HG03095 (cell line): ENCODE data around the gene STXBP3.

Experiments used
- ATAC-seq: cut with Tn5 transposase; IDR thresholded peaks from one replicate; pipeline ENCODE4 v1.9.1; 2021; ENCODE audit warnings: moderate library complexity; ENCODE audit not compliant: unreplicated experiment

STXBP3 gene

DNA sequence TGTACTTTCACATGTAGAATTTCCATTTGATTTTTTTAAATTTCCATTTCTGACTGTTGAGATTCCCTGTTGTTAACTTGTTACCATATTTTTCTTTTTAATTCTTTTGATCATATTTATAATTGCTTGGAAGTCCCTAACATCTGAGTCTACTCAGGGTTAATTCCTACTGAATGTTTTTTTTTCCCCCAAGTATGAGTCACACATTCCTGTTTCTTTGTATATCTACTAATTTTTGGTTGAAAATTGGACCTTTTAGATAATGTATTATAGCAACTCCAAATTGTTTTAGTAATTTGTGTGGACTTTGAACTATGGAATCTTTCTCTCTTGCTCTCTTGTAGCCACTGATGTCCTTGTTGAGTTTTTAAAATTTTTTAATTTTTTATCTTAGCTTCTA lies 54.6 kb downstream of the STXBP3 start:
- no peak for ATAC-seq

DNA sequence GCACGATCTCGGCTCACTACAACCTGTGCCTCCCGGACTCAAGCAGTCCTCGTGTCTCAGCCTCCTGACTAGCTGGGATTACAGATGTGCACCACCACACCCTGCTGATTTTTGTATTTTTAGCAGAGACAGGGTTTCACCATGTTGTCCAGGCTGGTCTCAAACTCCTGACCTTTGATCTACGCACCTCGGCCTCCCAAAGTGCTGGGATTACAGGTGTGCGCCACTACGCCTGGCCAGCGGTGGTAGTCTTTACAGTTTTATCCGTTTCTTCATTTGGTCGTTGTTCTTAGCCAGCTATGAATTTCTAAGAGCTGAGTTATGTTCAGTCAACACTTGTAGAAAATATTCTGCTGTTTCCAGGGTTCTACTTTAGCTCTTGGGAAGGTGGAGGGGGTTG lies 57.1 kb downstream of the STXBP3 start:
- ATAC-seq: no peak

DNA sequence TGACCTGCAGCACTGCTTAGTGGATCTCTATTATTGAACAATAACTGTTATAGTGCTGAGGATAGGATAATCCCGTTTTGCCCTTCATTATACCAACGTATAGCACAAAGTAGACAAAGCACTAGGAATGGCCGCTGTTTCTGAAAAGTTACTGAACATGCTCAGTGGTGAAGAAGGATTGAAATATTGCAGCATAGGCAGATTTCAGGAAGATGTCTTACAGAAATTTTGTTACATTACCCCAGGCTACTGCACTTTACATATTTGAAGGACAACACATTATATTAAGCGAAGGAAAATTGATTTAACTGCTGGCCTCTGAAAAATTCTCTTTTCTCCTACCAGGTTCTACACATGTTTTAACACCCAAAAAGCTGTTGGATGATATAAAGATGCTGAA lies 62.0 kb downstream of the STXBP3 start:
- ATAC-seq: no peak

DNA sequence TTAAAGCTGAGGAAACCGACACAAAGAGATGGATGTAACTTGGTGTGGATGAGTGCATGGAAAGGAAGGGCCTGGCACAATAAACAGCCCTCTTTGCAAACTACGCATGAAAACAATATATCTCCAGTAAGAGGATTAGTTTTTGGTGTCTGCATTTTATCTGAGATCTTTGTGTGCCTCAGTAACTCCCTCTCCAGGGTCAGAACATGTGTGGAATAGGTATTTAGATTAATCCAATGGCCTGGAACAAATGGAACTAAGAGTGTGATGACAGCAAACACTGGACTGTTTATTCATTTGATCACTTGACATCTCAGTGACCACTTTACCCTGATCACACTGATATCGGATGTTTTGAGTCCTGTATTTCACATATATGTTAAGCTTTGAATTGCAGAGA lies 65.1 kb downstream of the STXBP3 start:
- no peak for ATAC-seq

DNA sequence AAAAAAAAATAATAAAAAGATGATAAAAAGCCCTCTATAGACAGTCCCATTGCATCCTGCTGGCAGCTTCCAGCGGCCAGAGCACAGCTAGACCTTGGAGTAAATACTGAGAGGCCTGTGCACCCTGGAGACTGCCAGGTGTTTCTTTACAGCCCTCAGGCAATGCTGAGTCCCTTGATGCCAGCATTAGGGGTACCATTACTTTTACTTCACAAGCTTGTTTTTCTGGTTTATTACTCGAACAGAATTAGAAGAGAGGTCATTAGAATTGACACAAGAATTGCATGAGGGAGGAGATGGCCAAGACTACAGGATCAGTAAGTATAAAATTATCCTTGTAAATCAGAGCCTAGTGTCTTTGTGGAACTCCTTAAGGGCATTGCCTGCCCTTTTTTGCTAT lies 66.9 kb downstream of the STXBP3 start:
- no peak for ATAC-seq

DNA sequence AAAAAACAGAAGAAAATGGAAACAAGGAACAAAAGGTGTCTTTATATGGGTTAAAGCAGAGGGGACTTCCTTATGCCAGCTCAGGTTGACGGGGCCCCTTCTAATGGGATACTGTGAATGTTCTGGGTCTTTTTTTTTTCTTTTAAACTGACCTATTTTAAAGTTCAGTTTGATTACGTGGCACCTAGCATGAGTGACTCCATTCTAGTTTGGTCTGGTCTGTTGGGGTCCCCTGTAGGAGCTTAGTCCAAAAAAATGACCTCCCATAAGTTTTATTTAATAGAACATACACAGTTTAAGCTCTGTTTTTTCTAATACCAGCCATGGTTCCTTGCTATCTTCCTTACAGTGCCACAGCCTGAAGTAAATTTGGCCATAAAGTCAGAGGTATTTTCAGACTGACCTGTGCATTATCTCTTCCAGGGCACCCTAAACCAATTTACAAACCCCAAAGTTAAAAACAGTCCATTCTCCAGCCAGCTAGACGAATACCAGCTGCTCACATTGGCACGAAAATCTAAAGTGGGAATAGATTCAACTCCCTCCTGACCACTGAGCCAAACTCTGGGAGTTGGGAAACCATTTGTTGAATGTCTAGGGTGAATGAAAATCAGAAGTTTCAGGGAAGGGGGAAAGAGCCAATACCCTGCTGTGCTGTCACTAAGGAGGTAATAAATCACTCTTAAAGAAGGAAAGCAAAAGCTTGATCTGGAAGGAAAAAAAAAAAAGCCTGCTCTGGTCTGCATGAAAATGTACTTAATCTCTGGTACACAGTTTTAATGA lies 68.1 kb downstream of the STXBP3 start:
- no peak for ATAC-seq

DNA sequence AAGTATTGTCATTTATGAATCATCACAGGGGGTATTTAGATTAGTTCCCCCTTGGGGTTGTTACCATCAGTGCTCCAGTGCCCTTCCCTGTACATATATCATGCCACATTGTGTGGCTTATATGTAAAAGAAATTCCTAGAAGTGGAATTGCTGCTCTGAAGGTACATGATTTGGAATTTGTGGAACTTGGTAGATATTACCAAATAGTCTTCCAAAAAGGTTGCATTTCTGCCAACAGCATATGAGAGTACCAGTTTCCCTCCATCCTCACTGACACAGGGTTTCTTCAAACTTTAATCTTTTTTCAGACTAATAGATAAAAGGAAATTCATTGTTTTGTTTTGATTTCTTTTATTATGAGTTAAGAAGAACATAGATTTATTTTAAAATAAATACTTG lies 69.1 kb downstream of the STXBP3 start:
- ATAC-seq: no peak

DNA sequence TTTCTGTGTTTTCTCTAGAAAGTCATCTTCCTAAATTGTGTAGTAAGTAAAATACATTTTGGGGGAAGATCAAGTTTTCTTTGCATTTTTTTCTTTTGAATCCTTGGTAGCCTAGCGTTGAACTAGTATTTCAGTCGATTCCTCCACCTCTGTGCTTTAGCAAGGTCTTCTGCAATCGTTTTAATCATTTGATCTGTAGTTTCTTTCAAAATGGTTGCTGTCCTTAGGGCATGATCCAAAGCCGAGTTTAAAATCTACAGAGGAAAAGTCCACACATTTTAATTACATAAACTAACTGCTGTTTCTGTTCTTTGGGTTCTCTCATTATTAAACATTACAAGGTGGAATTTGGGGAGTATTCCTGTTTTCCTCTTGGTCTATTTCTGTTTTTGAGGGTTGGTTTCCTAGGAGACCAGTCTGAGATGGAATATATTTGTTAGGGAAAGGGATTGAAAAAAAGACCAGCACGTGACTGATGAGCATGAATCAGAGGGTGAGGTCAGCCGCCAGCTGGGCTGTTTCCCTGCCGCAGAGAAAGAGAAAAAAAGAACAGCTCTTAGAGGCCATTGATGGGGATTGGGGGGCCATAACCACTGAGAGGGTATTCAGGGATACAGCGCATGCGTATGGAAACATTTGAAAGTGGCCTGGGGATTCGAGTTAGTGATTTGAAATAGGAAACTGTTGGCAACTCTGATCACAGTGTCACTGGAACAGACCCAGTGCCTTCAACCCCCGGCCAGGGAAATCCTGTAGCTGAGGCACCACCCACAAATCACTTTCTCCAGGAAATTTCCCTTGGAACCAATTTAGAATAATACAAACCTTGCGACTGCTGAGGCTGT lies 69.8 kb downstream of the STXBP3 start:
- no peak for ATAC-seq

DNA sequence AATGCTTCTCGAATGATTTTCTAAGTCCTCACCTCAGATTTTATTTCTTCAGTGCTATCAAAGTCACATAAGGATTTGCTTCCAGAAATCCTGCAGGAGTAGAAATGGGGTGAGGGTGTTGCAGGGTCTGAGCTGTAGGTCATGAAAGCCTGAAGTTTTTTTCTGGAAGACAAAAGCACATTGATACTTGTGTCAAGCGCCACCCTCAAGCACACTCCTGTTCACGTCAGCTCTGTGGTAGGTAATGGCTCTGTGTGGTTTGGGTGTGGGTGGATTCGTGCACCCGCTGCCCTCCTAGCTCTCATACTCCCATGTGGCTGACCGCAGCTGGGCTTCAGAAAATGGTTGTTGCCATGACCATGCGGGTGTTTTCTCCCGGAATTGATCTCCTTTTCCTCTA lies 70.5 kb downstream of the STXBP3 start:
- ATAC-seq: no peak

DNA sequence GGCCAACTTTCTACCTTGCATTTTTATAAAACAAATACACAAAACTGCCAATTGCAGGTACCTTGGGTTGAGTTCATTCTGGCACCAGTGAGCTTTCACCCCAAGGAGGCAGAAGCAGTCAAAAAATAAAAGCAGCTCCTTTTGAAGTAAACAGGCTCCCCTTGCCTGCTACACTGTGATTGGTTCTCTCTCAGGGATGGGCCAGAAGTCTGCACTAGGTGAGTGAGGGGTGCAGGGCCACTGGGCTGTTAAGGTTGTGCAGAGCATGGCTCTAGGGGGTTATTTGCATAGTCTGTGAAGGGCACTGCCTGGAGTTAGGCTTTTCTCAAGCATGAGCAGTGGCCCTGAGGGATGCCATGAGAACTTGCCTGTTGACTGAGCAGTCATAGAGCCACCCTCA lies 71.3 kb downstream of the STXBP3 start:
- ATAC-seq: no peak

DNA sequence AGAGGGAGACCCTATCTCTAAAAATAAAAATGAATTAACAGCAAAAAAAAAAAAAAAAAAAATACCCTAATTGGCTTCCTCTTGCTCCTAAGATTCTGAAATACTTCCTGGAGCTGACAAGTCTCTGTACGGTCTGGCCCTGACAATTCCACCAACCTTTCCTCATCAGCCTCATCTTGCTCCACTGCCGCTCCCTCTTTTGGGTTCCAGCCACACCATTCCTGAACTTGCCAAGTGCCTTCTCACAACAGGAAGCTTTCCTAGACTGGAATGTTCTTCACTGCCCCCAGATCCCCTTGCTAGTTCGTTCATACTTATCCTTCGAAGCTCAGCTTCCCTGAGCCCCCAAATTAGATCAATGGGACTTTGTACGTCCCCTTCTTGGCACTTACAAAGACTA lies 73.4 kb downstream of the STXBP3 start:
- no peak for ATAC-seq

DNA sequence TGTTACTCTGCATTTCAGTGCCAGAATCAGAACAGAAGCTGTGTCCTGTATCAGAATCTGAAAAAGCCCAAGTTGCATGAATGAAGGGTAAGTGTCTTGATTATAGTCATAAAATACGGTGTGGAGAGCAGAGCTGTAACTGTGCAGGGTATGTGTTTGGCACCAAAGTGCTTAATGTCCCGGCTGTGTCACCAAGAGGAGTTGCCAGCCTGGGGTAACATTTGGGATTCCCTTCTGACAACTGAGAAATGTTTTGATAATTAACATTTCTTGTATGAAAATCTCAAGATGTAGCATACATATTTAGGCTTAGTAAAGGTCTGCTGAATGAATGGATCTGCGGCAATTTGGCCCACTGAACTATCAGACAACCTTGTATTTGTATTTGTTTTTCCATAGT lies 77.2 kb downstream of the STXBP3 start:
- no peak for ATAC-seq

DNA sequence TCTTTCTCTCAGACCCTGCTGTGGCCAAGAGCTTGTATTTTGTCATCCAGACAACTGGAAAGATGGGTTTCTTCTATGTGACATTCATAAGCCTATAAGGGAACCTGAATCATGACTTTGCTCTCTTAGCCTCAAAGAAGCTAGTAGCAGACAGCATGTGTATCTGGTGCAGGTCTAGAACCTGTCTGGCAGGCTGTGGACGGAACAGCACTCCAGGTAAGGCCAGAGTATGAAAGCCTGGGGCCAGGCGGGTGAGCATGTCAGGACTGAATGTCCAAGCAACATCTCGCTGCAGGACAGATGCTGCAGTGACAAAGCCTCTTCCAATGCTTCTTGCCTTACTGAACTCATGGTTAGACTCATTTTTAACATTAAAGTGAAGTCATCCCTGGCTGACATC lies 77.6 kb downstream of the STXBP3 start:
- no peak for ATAC-seq

DNA sequence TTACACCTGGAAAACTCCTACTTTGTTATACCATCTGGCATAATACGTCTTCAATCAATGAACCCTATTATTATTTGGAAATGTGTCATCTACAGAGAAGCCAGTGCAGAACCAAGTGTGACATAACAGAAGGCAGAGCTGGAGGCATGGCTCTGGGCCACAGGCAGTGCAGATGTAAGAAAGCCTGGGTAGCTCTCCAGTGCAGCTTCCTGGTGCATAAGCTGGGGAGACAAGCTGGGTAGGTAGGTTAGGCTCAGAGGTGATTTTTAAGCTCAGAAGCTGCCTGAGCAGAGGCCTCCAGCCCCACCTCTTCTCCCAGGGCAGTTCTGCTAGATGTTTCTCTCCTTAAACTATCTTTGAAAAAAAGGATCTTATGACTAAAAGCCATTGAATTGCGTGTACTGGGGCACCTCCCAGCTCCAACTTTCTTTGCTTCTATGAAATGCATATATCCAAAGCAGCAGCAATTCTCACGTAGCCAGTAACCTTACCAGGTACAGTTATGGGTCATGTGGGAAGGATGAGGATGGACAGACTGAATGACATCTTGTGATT lies 79.7 kb downstream of the STXBP3 start:
- no peak for ATAC-seq

DNA sequence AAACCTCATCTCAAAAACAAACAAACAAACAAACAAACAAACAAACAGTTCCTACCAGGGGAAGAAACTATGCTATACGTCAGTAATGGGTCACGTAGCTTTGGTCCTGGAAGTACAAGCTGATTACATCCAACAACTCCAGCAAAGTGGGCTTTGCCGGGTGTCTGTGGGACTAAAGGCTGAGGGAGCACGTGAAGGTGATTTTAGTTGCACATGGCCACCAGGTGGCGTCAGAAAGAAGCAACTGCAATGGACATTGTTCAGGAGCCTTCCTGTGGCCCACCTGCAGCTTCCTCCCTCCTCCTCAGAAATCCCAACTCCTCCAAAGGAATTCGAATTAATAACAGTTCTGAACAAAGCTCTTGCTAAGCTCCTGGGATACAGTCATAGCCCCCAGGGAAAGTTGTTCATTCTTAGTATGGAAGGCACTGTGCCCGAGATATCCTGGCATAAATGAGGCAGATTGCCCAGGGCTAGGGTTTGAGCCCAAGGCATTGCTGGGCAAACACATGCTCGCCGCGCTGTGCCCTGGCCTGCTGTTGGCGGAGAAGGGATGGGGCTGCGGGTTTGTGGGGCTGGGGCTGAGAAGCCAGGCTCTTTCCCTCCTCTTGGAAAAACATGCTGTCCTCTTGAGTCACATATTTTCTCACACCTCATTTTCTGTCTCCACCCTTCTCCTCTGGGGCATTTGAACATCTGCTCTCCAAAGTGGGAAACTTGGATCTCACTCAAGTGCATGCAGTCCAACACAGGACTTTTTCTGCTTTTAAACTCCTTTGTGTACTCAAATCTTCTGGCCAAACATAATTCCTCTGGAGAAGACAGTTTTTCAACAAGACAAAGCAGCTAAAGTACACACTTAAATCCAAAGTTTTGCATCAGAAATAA lies 81.8 kb downstream of the STXBP3 start:
- ATAC-seq: peak; percentile 65

DNA sequence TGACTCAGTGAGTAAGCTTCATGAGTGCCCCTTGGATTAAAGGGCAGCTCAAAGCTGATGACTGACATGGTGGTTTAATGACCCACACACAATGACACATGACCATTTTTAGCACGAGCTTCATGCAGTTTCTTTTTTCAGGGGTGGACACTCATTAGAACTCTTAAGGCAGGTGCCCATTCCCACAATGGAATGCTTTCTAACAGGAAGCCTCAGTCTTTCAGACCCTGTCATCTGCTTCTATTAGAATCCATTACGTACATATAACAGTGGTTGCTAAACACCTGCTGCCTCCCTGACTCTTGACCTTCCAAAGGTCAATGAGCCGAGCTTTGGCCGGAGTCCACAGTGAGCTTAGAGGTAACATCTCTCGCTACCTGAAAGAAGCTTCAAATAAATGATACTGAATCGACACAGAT lies 83.0 kb downstream of the STXBP3 start:
- no peak for ATAC-seq

DNA sequence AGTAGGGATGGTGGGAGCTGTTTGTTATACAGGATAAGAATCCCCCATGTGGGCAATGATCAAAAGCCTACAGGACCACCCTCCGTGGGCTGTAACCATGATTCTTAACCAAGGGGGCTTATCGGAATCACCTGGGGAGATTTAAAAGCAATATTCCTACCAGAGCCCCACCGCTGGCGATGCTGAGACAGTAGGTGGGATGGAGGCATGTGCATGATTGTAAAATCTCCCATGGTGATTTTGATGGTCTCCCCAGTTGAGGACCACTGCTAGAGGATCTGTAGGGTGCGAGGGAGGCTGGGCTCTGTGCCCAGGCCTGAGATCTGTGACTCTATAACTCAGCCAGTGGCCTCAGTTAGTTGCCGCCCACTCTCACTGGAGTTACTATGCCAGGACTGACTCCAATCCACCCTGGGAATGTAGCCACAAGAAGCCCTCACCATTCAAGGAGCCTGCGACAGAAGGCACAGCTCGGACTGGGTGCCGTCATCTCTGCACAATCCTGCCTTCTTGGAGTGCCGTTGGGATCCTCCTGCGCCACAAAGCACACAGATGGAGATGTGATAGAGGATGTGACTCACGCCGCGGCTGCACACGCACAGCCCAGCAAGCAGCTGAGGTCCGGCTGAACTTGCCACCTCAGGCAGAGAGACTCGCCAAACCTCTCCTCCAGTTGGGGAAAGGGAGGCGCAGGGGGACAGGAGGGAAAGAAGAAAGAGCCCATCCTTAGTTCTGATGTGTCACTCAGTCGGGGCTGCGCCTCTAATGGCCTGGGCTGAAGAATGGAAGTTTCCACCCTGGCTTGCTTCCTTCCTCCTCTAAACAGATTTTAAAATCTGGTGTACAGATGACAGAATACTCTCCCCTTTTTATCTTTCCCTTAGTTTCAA lies 83.9 kb downstream of the STXBP3 start:
- ATAC-seq: no peak

DNA sequence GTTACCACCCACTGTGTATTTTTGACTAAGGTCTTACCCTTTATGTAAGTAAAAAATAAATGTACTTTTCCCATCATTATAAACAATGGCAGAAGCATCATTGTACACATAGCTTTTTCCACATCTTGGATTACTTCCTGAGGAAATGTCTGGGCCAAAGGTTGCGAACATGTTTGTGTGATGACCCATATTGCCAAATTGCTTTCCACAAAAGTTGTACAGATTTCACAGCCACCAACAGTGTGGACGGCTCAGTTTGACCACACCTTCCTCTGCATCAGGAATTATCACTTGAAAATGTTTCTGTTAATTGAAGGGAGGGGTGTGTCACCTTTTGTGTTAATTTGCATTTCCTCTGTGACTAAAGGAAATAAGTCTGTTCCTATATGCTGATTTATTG lies 84.8 kb downstream of the STXBP3 start:
- no peak for ATAC-seq

DNA sequence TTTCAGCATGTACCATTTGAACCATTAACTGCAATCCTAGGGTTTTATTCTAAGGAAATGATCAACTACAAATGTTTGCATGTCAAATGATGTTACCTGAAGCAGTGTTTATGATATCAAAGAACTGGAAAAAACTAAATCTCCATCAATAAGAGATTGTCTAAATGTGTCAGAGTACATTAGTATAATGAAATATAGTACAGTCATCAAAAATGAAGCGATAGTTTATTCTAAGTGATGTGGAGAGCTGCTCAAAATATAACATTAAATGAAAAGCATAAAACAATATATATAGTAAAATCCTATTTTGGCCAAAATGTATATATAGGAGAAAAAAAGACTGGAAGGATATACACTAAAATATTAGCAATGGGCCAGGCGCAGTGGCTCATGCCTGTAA lies 86.5 kb downstream of the STXBP3 start:
- ATAC-seq: no peak

DNA sequence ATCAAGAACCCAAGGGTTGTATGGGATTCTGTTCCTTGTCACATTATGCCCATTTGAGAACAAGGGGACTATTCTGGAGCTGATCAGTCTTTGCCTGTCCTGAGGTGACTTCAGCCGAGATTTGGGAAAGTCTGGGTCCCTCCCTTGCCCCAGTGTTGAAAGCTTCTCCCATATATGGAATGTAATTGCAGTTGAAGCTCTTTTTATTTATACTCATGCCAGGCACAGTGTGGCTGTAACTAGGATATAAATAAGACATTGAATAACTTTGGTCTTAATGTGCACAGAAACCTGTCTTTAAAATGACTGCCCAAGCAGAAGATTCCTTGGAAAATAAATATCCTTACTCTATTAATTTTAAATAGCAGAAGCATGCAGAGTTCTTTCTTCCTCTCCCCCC lies 95.2 kb downstream of the STXBP3 start:
- no peak for ATAC-seq
